Activated CD4-positive, alpha-beta T cell treated with anti-CD3 and anti-CD28 coated beads, Interleukin-2, amount 10 ng/mL, durations not matched to agents 7 days and 5 days (primary cell): ENCODE results near the gene DPY19L2. TPM values are rescaled to one million over a fixed set of nuclear protein-coding genes. Genes with fewer than 3 reads are reported as not detected.
"Not testable (repeated sequence)": the region's sequence is repeated elsewhere in the genome, so short reads cannot be mapped to it uniquely, and the experiment has no call there.

Source experiments
- CTCF ChIA-PET: fragments of 350-600 bp; sonication (Branson Sonifier 250); formaldehyde crosslinking; loops from one replicate; lab custom pipeline; 2021; ENCODE audit warnings: antibody characterized with exemption; lab: Charles Lee
- POLR2A ChIA-PET: fragments of 350-600 bp; sonication (Branson Sonifier 250); formaldehyde crosslinking; loops from one replicate; lab custom pipeline; 2021; ENCODE audit warnings: antibody characterized with exemption; lab: Charles Lee
- DNase-seq: peaks from one replicate; pipeline ENCODE4 v3.0.0-alpha.2; 2020
- H3K27ac Mint-ChIP-seq: one replicate; pipeline ENCODE4 v1.8.0; 2021; ENCODE audit warnings: mild to moderate bottlenecking, moderate library complexity, mixed read lengths
- H3K27me3 Mint-ChIP-seq: one replicate; pipeline ENCODE4 v1.8.0; 2021; ENCODE audit warnings: mixed read lengths
- H3K36me3 Mint-ChIP-seq: one replicate; pipeline ENCODE4 v1.8.0; 2021; ENCODE audit warnings: low read depth, mixed read lengths
- H3K4me1 Mint-ChIP-seq: one replicate; pipeline ENCODE4 v1.8.0; 2021; ENCODE audit warnings: mixed read lengths
- H3K4me3 Mint-ChIP-seq: one replicate; pipeline ENCODE4 v1.8.0; 2021; ENCODE audit warnings: mild to moderate bottlenecking, moderate library complexity, mixed read lengths
- H3K9me3 Mint-ChIP-seq: one replicate; pipeline ENCODE4 v1.8.0; 2021; ENCODE audit warnings: mixed read lengths
- total RNA-seq, 2 experiments: library from RNA; stranded (reverse); gene quantifications; one replicate each; pipeline ENCODE4 v1.2.3, GENCODE V29; 2021

Gene DPY19L2
- total RNA-seq, 2 experiments from 2014 or later, result 0.27 to 0.40 TPM

- H3K4me1 Mint-ChIP-seq, CTCF ChIA-PET, POLR2A ChIA-PET, H3K4me3 Mint-ChIP-seq, H3K27me3 Mint-ChIP-seq, H3K27ac Mint-ChIP-seq, DNase-seq, H3K9me3 Mint-ChIP-seq, H3K36me3 Mint-ChIP-seq: not testable (repeated sequence)
Measured at GRCh38 chr12:63545298-63545916, 122.9 kb downstream of the DPY19L2 start.

GRCh38 chr12:63538656-63539055 is 129.6 kb downstream of the DPY19L2 start:
- H3K27ac Mint-ChIP-seq, H3K36me3 Mint-ChIP-seq, H3K27me3 Mint-ChIP-seq, H3K4me1 Mint-ChIP-seq, CTCF ChIA-PET, H3K4me3 Mint-ChIP-seq, DNase-seq, POLR2A ChIA-PET, H3K9me3 Mint-ChIP-seq: not testable (repeated sequence)

GRCh38 chr12:63537838-63538237 is 130.5 kb downstream of the DPY19L2 start:
- H3K27me3 Mint-ChIP-seq, H3K4me3 Mint-ChIP-seq, H3K36me3 Mint-ChIP-seq, H3K4me1 Mint-ChIP-seq, CTCF ChIA-PET, POLR2A ChIA-PET, DNase-seq, H3K9me3 Mint-ChIP-seq, H3K27ac Mint-ChIP-seq: not testable (repeated sequence)

GRCh38 chr12:63529641-63530040 is 138.7 kb downstream of the DPY19L2 start:
- POLR2A ChIA-PET, H3K36me3 Mint-ChIP-seq, H3K4me1 Mint-ChIP-seq, DNase-seq, H3K9me3 Mint-ChIP-seq, H3K27ac Mint-ChIP-seq, H3K4me3 Mint-ChIP-seq, H3K27me3 Mint-ChIP-seq, CTCF ChIA-PET: not testable (repeated sequence)

- no peak for DNase-seq
- H3K4me1 Mint-ChIP-seq, result no peaks in the 10 kb centered on the region
- no peaks in the 10 kb centered on the region for H3K36me3 Mint-ChIP-seq
- ChIA-PET CTCF (no interaction called here), POLR2A (no interaction called here)
- H3K9me3 Mint-ChIP-seq, result no peaks in the 10 kb centered on the region
- no peak overlapping the region for H3K4me3 Mint-ChIP-seq
- H3K27ac Mint-ChIP-seq, result no peak overlapping the region
- no peaks in the 10 kb centered on the region for H3K27me3 Mint-ChIP-seq
Measured at GRCh38 chr12:63525831-63526230, 142.5 kb downstream of the DPY19L2 start.

- POLR2A ChIA-PET, result no interaction called here
- no peaks in the 10 kb centered on the region for H3K27me3 Mint-ChIP-seq
- no peaks in the 10 kb centered on the region for H3K9me3 Mint-ChIP-seq
- no peak overlapping the region for H3K4me3 Mint-ChIP-seq
- no peaks in the 10 kb centered on the region for H3K4me1 Mint-ChIP-seq
- H3K27ac Mint-ChIP-seq, result no peak overlapping the region
- CTCF ChIA-PET, result no interaction called here
- H3K36me3 Mint-ChIP-seq, result no peaks in the 10 kb centered on the region
- DNase-seq, result no peak
Measured at GRCh38 chr12:63521706-63522105, 146.6 kb downstream of the DPY19L2 start.

Other genes with a start within 250 kb of the DPY19L2 start
- 10 to 100 TPM; 11.2 TPM for gene RXYLT1, start 111.4 kb upstream of the DPY19L2 start, total RNA-seq
- not detected for gene SRGAP1, start 176.2 kb upstream of the DPY19L2 start, total RNA-seq